WERI-Rb-1 (cell line): ENCODE data around the gene FHOD3.

Experiments
- DNase-seq: peaks from one replicate; pipeline ENCODE4 v3.0.0-alpha.2; 2020
- H3K27ac ChIP-seq: fragments of 250-450 bp; sonication (Bioruptor Pico); 2 replicates; pipeline ENCODE4 v1.5.1; 2020; ENCODE audit warnings: mild to moderate bottlenecking, moderate library complexity
- H3K27me3 ChIP-seq: fragments of 250-450 bp; sonication (Bioruptor Pico); 2 replicates; pipeline ENCODE4 v1.5.1; 2021; ENCODE audit warnings: mild to moderate bottlenecking, low read depth, moderate library complexity; ENCODE audit not compliant: insufficient read depth, severe bottlenecking
- H3K36me3 ChIP-seq: fragments of 250-450 bp; sonication (Bioruptor Pico); 2 replicates; pipeline ENCODE4 v1.5.1; 2020; ENCODE audit warnings: mild to moderate bottlenecking, moderate library complexity
- H3K4me3 ChIP-seq: 2 replicates; pipeline ENCODE4 v1.5.1; 2011; ENCODE audit warnings: low read depth, mild to moderate bottlenecking, control low read depth, low read length
- H3K9me3 ChIP-seq: fragments of 250-450 bp; sonication (Bioruptor Pico); 2 replicates; pipeline ENCODE4 v1.5.1; 2021; ENCODE audit warnings: mild to moderate bottlenecking, moderate library complexity; ENCODE audit not compliant: severe bottlenecking
- TF ChIP-seq, protein P1 (sequence below): IDR thresholded peaks from 2 replicates; pipeline ENCODE4 v1.5.1; 2011; ENCODE audit warnings: low read depth, mild to moderate bottlenecking, control low read depth, inconsistent platforms, low read length

Gene FHOD3

DNA sequence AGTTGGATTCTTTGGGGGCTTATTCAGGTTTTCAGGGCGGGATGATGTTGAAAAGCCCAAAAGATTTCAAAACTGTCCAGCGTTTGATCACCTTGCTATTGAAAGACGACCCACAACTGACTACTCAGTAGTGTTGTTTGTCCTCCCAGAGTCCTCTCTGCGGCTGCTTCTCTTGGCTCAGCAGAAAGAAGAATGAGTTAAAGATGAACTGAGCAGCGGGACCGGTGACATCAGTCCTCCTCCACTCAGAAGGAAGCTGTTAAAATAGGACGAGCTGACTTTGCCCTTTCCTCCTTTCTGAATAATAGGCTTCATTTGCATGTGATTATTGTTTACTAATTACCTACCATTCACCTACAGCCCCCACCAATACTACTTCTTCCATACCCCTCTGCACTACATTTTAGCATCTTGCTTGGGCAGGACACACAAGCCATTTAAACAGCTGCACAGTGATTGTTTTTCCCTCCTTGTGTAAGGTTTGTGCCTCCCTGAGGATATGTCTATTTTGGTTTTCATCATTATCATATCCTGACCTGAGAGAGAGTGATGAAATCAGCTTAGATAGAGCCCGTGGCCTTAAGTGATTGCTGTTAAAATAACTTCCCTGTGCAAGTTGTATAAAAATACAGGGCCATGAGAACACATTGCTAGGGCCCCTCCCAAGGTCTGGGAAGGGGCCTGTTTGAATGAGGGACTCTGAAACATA is 261.8 kb downstream of the FHOD3 start:
- no peak for DNase-seq
- Histone ChIP-seq H3K27me3 (no peaks in the 10 kb centered on the region), H3K27ac (no peak overlapping the region), H3K36me3 (no peaks in the 10 kb centered on the region), H3K4me3 (no peak overlapping the region), H3K9me3 (no peaks in the 10 kb centered on the region)
- TF ChIP-seq, protein P1, sequence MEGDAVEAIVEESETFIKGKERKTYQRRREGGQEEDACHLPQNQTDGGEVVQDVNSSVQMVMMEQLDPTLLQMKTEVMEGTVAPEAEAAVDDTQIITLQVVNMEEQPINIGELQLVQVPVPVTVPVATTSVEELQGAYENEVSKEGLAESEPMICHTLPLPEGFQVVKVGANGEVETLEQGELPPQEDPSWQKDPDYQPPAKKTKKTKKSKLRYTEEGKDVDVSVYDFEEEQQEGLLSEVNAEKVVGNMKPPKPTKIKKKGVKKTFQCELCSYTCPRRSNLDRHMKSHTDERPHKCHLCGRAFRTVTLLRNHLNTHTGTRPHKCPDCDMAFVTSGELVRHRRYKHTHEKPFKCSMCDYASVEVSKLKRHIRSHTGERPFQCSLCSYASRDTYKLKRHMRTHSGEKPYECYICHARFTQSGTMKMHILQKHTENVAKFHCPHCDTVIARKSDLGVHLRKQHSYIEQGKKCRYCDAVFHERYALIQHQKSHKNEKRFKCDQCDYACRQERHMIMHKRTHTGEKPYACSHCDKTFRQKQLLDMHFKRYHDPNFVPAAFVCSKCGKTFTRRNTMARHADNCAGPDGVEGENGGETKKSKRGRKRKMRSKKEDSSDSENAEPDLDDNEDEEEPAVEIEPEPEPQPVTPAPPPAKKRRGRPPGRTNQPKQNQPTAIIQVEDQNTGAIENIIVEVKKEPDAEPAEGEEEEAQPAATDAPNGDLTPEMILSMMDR = no peak

DNA sequence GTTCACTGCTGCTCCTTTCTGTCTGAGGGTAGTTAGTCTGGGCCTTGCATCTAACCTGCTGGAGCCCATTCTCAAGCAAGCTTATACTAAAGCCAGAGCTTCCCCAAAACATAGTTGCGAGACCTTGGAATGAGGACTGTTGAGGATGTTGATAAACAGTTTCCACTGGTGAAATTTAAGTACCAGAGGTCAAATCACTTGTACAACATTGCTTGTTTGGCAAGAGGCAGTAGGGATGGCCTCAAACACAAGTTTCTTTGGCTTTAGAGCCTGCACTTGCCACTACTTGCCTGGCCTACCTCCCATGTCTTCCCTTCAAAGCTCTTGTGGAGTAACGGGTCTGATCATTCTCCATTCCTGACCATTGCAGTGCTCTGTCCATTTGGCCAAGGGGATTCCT is 262.7 kb downstream of the FHOD3 start:
- H3K4me3 ChIP-seq = no peak overlapping the region
- no peaks in the 10 kb centered on the region for H3K27me3 ChIP-seq
- TF ChIP-seq, protein P1 = no peak
- no peak overlapping the region for H3K27ac ChIP-seq
- H3K9me3 ChIP-seq = no peaks in the 10 kb centered on the region
- DNase-seq = no peak
- no peaks in the 10 kb centered on the region for H3K36me3 ChIP-seq

DNA sequence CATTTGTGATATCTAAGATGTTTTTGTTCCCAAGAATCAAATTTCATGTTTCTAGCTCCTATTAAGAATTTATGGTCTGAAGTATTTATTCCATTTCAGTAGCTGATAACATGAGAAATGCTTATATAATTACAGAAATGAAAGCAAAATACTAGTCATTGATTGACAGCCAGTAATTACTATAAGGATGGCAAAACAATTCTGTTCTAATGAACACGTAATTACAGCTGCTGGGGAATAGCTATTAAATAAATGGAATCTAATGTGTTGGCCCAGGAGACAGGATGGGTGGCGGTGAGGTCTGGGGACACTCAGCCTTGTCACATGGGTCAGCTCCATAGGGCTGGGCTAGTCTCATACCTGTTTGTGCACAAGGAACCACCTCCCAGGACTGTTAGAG is 263.5 kb downstream of the FHOD3 start:
- Histone ChIP-seq H3K27ac (no peak overlapping the region), H3K36me3 (no peaks in the 10 kb centered on the region), H3K9me3 (no peaks in the 10 kb centered on the region), H3K27me3 (no peaks in the 10 kb centered on the region), H3K4me3 (no peak overlapping the region)
- no peak for DNase-seq
- TF ChIP-seq, protein P1 = no peak

DNA sequence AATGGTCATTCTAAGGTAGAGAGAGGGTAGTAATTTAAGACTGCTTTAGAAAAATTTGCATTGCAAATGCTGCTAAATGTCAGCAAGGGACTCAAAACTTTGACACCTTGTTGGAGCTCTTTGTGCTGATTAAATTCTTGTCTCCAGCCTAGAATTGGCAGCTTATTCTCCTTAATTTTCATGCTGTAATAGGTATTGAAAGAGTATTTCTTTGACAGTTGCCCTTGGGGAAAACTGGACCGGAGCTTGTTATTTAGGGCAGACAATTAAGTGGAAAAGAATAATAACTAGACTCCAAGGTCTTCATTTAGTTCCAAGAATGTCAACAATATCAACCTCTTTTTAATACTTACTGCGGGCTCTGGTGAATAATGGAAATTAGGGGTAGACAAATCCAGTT is 267.3 kb downstream of the FHOD3 start:
- TF ChIP-seq, protein P1 = no peak
- no peak overlapping the region for H3K27ac ChIP-seq
- H3K36me3 ChIP-seq = no peaks in the 10 kb centered on the region
- H3K4me3 ChIP-seq = no peak overlapping the region
- no peak for DNase-seq
- H3K9me3 ChIP-seq = no peaks in the 10 kb centered on the region
- H3K27me3 ChIP-seq = no peaks in the 10 kb centered on the region

DNA sequence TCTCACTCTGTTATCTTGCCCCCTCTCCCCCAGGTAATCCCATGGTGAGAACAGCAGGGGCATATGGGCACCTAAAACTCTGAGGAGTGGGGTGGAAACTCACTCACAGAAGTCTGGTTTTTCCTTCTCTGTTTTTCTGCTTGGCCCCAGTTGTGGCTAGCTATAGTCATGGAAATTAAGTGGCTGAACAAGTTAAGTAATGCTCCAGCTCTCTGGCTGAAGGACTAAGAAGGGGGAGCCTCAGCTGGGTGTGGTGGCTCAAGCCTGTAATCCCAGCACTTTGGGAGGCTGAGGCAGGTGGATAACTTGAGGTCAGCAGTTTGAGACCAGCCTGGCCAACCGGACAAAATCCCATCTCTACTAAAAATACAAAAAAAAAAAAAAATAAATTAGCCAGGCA is 270.3 kb downstream of the FHOD3 start:
- no peak overlapping the region for H3K27ac ChIP-seq
- TF ChIP-seq, protein P1 = no peak
- no peaks in the 10 kb centered on the region for H3K27me3 ChIP-seq
- no peak for DNase-seq
- no peaks in the 10 kb centered on the region for H3K9me3 ChIP-seq
- H3K4me3 ChIP-seq = no peak overlapping the region
- H3K36me3 ChIP-seq = no peaks in the 10 kb centered on the region

DNA sequence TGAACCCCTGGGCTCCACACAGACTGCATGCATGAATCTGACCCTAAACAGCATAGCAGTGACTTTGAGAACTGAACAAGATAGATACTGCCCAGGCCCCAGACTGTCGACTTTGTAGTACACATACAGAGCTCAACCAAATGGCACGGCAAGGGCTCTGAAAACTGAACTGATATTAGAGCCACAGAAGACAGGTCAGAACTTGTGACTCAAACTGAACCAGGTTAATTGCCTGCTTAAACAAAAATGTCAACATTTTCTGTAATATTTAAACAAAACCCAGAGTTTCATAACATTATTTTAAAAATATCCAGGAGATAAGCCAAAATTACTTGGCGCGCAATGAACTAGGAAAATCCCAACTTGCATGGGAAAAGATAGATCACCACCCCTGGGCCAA is 271.0 kb downstream of the FHOD3 start:
- Histone ChIP-seq H3K36me3 (no peaks in the 10 kb centered on the region), H3K4me3 (no peak overlapping the region), H3K27ac (no peak overlapping the region), H3K27me3 (no peaks in the 10 kb centered on the region), H3K9me3 (no peaks in the 10 kb centered on the region)
- TF ChIP-seq, protein P1 = no peak
- no peak for DNase-seq
